NCI-H748 treated with DMSO at 0.1 percent for 48 hours (cell line): ENCODE results near the gene ZNF296.

Experiments
- DNase-seq: peaks from one replicate; lab custom pipeline; 2025; lab: John Stamatoyannopoulos, UW

ZNF296 gene

GRCh38 chr19:45059258-45059965 lies 16.9 kb downstream of the ZNF296 start:
- DNase-seq = peak; percentile 41

GRCh38 chr19:45058622-45059159 lies 17.6 kb downstream of the ZNF296 start:
- no peak for DNase-seq

- DNase-seq = no peak
Measured at GRCh38 chr19:45057444-45057843, 18.8 kb downstream of the ZNF296 start.

GRCh38 chr19:45056831-45057230 lies 19.4 kb downstream of the ZNF296 start:
- no peak for DNase-seq

GRCh38 chr19:45051929-45052579 lies 24.2 kb downstream of the ZNF296 start:
- DNase-seq = no peak

GRCh38 chr19:45050036-45050435 lies 26.2 kb downstream of the ZNF296 start:
- DNase-seq = no peak

- DNase-seq = no peak
Measured at GRCh38 chr19:45049073-45049736, 27.1 kb downstream of the ZNF296 start.

- no peak for DNase-seq
Measured at GRCh38 chr19:45047188-45047797, 29.0 kb downstream of the ZNF296 start.

- DNase-seq = no peak
Measured at GRCh38 chr19:45046355-45046754, 29.9 kb downstream of the ZNF296 start.

GRCh38 chr19:45045671-45046353 lies 30.5 kb downstream of the ZNF296 start:
- DNase-seq = no peak

- no peak for DNase-seq
Measured at GRCh38 chr19:45041125-45041524, 35.2 kb downstream of the ZNF296 start.

- no peak for DNase-seq
Measured at GRCh38 chr19:45040059-45040771, 36.1 kb downstream of the ZNF296 start.

GRCh38 chr19:45038931-45039893 lies 37.1 kb downstream of the ZNF296 start, which contains the start of gene CLASRP:
Gene CLASRP (plus strand): TSS chr19:45039045. CDS start chr19:45040213, 1,168 bp downstream.
- peak; percentile 84 for DNase-seq

GRCh38 chr19:45037393-45038169 lies 38.7 kb downstream of the ZNF296 start:
- DNase-seq = no peak

- no peak for DNase-seq
Measured at GRCh38 chr19:45035755-45036154, 40.5 kb downstream of the ZNF296 start.

GRCh38 chr19:45032421-45032820 lies 43.9 kb downstream of the ZNF296 start:
- DNase-seq = no peak

- no peak for DNase-seq
Measured at GRCh38 chr19:45030825-45031224, 45.5 kb downstream of the ZNF296 start.

GRCh38 chr19:45027371-45027770 lies 48.9 kb downstream of the ZNF296 start:
- DNase-seq = no peak

- no peak for DNase-seq
Measured at GRCh38 chr19:45025264-45025663, 51.0 kb downstream of the ZNF296 start.
